ENCODE results near the gene ZMYM4. TPM values are rescaled to one million over a fixed set of nuclear protein-coding genes. Genes with fewer than 3 reads are reported as not detected.

Gene ZMYM4
- total and polyA plus RNA-seq, 3 donors from 2014 or later = 63.5 to 73.5 (median 68.6) TPM

DNA sequence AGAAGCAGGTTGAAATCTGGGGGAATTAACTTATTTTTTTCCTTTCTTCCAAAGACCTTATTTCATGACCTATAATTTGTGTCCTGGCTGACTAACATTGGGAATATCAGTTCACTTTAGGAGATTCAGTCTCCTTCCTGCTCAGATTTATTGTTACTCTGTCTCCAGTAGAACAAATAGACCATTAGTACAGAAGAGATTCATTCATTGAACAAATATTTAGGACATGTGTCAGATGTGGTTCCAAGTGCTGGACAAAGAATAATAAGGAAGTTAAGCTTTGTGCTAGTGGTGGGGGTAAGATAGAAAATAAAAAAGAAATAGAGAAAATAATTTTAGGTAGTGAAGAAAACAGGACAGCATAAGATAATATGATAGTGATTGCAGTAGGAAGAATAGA, 20.3 kb downstream of the ZMYM4 start:
- H3K9me3 ChIP-seq = no peaks in the 10 kb centered on the region
- peaks cover 16% of the 10 kb centered on the region for H3K4me1 ChIP-seq
- H3K4me3 ChIP-seq = no peak overlapping the region
- no peak for DNase-seq
- peak overlapping the region in 1 of 2 donors; percentile 9 for H3K27ac ChIP-seq
- TF ChIP-seq POLR2A (IDR thresholded peaks at IDR 0.05) = no peak
- TF ChIP-seq, protein P1, sequence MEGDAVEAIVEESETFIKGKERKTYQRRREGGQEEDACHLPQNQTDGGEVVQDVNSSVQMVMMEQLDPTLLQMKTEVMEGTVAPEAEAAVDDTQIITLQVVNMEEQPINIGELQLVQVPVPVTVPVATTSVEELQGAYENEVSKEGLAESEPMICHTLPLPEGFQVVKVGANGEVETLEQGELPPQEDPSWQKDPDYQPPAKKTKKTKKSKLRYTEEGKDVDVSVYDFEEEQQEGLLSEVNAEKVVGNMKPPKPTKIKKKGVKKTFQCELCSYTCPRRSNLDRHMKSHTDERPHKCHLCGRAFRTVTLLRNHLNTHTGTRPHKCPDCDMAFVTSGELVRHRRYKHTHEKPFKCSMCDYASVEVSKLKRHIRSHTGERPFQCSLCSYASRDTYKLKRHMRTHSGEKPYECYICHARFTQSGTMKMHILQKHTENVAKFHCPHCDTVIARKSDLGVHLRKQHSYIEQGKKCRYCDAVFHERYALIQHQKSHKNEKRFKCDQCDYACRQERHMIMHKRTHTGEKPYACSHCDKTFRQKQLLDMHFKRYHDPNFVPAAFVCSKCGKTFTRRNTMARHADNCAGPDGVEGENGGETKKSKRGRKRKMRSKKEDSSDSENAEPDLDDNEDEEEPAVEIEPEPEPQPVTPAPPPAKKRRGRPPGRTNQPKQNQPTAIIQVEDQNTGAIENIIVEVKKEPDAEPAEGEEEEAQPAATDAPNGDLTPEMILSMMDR (IDR thresholded peaks at IDR 0.05) = no peak
- no peaks in the 10 kb centered on the region for H3K27me3 ChIP-seq
- intact Hi-C loops (cut with DNase I; ENCODE audit: low total_unique reads) = no loop called here
- no peaks in the 10 kb centered on the region for H3K36me3 ChIP-seq (ENCODE audit: low read depth, missing control alignments)

DNA sequence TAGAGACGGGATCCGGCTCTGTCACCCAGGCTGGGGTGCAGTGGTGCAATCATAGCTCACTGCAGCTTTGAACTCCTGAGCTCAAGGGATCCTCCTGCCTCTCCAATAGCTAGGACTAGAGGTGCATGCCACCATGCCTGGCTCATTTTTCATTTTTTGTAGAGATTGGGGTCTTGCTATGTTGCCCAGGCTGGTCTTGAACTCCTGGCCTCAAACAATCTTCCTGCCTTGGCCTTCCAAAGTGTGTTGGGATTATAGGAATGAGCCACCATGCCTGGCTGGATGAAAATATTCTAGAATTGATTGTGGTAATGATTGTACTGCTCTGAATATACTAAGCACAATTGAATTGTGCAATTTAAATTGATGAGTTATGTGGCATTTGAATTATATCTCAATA, 21.9 kb downstream of the ZMYM4 start:
- DNase-seq = no peak
- Histone ChIP-seq H3K36me3 (ENCODE audit: low read depth, missing control alignments) (no peaks in the 10 kb centered on the region), H3K27me3 (no peaks in the 10 kb centered on the region), H3K4me1 (peaks cover 16% of the 10 kb centered on the region), H3K4me3 (no peak overlapping the region), H3K27ac (peak overlapping the region in 1 of 2 donors; percentile 25), H3K9me3 (no peaks in the 10 kb centered on the region)
- TF ChIP-seq POLR2A (IDR thresholded peaks at IDR 0.05) = no peak
- TF ChIP-seq, protein P1 (IDR thresholded peaks at IDR 0.05) = no peak
- intact Hi-C loops (cut with DNase I; ENCODE audit: low total_unique reads) = no loop called here
- WGBS, 2 donors = 76 to 84% methylated on average over 2 of the region's 2 CpGs

DNA sequence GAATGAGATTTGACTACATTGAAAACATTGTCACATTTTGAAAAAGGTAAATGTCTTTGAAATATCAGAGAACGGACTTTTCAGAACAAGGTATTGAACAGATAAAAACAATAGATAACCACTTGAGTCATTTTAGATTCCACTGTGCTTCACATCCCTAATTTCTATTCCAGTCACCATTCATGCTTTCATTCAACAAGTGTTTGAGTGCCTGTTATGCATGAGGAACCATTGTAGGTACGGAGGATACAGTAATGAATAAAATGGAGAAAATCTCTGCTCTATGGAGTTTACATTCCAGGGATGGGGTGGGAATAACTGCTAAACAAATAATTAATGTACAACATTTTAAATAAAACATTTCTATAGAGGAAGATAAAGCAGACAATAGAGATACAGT, 26.3 kb downstream of the ZMYM4 start:
- intact Hi-C loops (cut with DNase I; ENCODE audit: low total_unique reads) = no loop called here

DNA sequence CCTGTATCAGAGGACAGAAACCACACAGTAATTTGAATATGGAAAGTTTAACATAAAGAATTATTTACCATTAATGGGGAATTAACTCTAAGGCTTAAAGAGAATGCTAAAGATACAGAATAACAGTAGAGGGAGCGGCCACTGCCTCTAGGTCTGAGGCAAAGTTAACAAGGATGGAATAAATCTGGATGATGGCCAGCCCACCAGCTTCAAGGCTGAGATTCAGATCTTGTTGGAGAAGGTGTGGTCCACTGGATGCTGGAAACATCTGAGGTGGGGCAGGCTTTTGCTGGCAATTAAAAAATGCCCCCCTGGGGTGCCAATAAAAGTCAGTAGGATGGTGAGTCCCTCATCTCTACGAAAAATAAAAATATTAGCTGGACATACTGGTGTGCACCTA, 29.4 kb downstream of the ZMYM4 start:
- DNase-seq = no peak
- H3K27ac ChIP-seq = no peak overlapping the region
- no peaks in the 10 kb centered on the region for H3K27me3 ChIP-seq
- WGBS, 2 donors = 73 to 81% methylated on average over 2 of the region's 2 CpGs
- H3K9me3 ChIP-seq = no peaks in the 10 kb centered on the region
- no peak overlapping the region for H3K4me3 ChIP-seq
- peaks cover 13% of the 10 kb centered on the region for H3K4me1 ChIP-seq
- no peaks in the 10 kb centered on the region for H3K36me3 ChIP-seq (ENCODE audit: low read depth, missing control alignments)
- intact Hi-C loops (cut with DNase I; ENCODE audit: low total_unique reads) = no loop called here
- no peak for TF ChIP-seq POLR2A (IDR thresholded peaks at IDR 0.05)
- TF ChIP-seq, protein P1 (IDR thresholded peaks at IDR 0.05) = no peak

More for the DNA sequence above, 26.3 kb downstream of the ZMYM4 start:
- DNase-seq = no peak
- H3K4me3 ChIP-seq = no peak overlapping the region
- peaks cover 15% of the 10 kb centered on the region for H3K4me1 ChIP-seq
- no peaks in the 10 kb centered on the region for H3K36me3 ChIP-seq (ENCODE audit: low read depth, missing control alignments)
- no peaks in the 10 kb centered on the region for H3K9me3 ChIP-seq
- WGBS, 2 donors = 83 to 94% methylated on average over 2 of the region's 2 CpGs
- H3K27me3 ChIP-seq = no peaks in the 10 kb centered on the region
- TF ChIP-seq, protein P1 (IDR thresholded peaks at IDR 0.05) = no peak
- TF ChIP-seq POLR2A (IDR thresholded peaks at IDR 0.05) = no peak
- H3K27ac ChIP-seq = no peak overlapping the region

DNA sequence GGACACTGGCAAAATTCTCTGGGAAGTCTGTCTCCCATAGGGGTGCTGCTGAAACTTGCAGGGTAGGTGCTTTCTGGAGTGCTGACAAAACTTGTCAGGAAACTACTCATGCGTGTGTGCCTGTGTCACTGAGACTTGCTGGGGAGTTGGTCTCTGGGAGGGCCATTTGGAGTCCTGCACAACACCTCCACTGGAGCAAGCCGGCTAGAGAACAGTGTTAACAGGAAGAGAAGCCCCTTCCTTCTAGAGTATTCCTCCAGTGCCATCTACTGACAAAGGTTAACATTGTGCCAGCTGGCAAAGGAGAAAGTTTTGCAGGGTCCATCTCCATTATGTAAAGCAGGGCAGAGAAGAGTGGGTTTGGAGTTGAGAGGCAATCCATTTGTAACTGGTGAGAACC, 30.0 kb downstream of the ZMYM4 start:
- H3K27me3 ChIP-seq = no peaks in the 10 kb centered on the region
- H3K9me3 ChIP-seq = no peaks in the 10 kb centered on the region
- TF ChIP-seq, protein P1 (IDR thresholded peaks at IDR 0.05) = no peak
- no peak for TF ChIP-seq POLR2A (IDR thresholded peaks at IDR 0.05)
- peak; percentile 55 for DNase-seq
- H3K4me1 ChIP-seq = peaks cover 13% of the 10 kb centered on the region
- intact Hi-C loops (cut with DNase I; ENCODE audit: low total_unique reads) = no loop called here
- H3K36me3 ChIP-seq (ENCODE audit: low read depth, missing control alignments) = no peaks in the 10 kb centered on the region
- no peak overlapping the region for H3K4me3 ChIP-seq
- H3K27ac ChIP-seq = peak overlapping the region in 1 of 2 donors; percentile 51
- 34 to 60% methylated on average over 1 to 2 of the region's 2 CpGs for WGBS, 2 donors
